K562 (cell line): ENCODE results near the gene SPIB. TPM values are rescaled to one million over a fixed set of nuclear protein-coding genes. Genes with fewer than 3 reads are reported as not detected.
A peak's percentile ranks its signal among the peaks of the same experiment; 100 is the strongest.

Experiments
- ATAC-seq: fragments of 200-7000 bp; cut with Tn5 transposase; 3 replicates; pipeline ENCODE4 v1.9.1; 2020; ENCODE audit warnings: moderate library complexity
- BruUV-seq: library from RNA; stranded (reverse); fragments of 400-500 nt; replicated peaks from 2 replicates; lab custom pipeline; 2021; lab: Mats Ljungman, UMichigan
- CTCF ChIA-PET: fragments of 300-600 bp; formaldehyde crosslinking; extraction: SDS; loops from one replicate; lab custom pipeline; 2021; ENCODE audit warnings: low intra/inter-chr PET ratio; lab: Yijun Ruan, JAX
- POLR2A ChIA-PET: fragments of 300-600, 350-650 bp; sonication (Branson Sonifier 250); formaldehyde crosslinking; extraction: SDS; loops from one replicate; lab custom pipeline; 2021; ENCODE audit warnings: antibody characterized with exemption, inconsistent platforms; lab: Yijun Ruan, JAX
- DNase-seq, 4 experiments: peaks; one replicate each; pipeline versions ENCODE4 v3.0.0 to v3.0.0-alpha.2; 2011 to 2018; ENCODE audit warnings: low spot score in 3 of 4, mixed read lengths in 3 of 4; ENCODE audit errors: extremely low read depth in 1 of 4
- FAIRE-seq: peaks from 2 replicates; lab custom pipeline; 2011; peaks lifted over from hg19 to GRCh38; lab: Jason Lieb, UNC
- H2AFZ ChIP-seq: 2 replicates; pipeline ENCODE4 v1.6.0; 2011; ENCODE audit warnings: low read depth, low read length, control low read depth, inconsistent platforms
- H3K27ac ChIP-seq: fragments of 200-600 bp; 3 replicates; pipeline ENCODE4 v1.8.0; 2011; ENCODE audit warnings: low read depth, mild to moderate bottlenecking, control low read depth, inconsistent platforms, low read length, moderate library complexity, mixed read lengths; ENCODE audit errors: extremely low read depth
- H3K27me3 ChIP-seq, 2 experiments: fragments of 300-600 bp in 1 of 2; 2 replicates in 1 of 2; 3 replicates in 1 of 2; pipeline versions ENCODE4 v1.6.0 to v1.8.0; 2011; ENCODE audit warnings: inconsistent platforms in 2 of 2, low read length in 2 of 2, mild to moderate bottlenecking in 1 of 2, mixed read lengths in 1 of 2, moderate library complexity in 1 of 2; ENCODE audit not compliant: control insufficient read depth in 2 of 2, insufficient read depth in 2 of 2
- H3K36me3 ChIP-seq: fragments of 300-600 bp; 3 replicates; pipeline ENCODE4 v1.8.0; 2011; ENCODE audit warnings: mild to moderate bottlenecking, low read length, inconsistent platforms; ENCODE audit not compliant: control insufficient read depth, insufficient read depth
- H3K4me1 ChIP-seq, 2 experiments: fragments of 200-600 bp in 1 of 2; replicated peaks in 1 of 2; 2 replicates in 1 of 2; 3 replicates in 1 of 2; pipeline versions ENCODE4 v1.5.1 to v1.8.0; 2011; ENCODE audit warnings: inconsistent platforms in 2 of 2, low read length in 2 of 2, mild to moderate bottlenecking in 1 of 2, mixed read lengths in 1 of 2, moderate library complexity in 1 of 2; ENCODE audit not compliant: control insufficient read depth in 2 of 2, insufficient read depth in 2 of 2
- H3K4me2 ChIP-seq: 2 replicates; pipeline ENCODE4 v1.6.1; 2011; ENCODE audit warnings: low read length, control low read depth, inconsistent platforms, mixed read lengths; ENCODE audit not compliant: insufficient read depth
- H3K4me3 ChIP-seq: fragments of 200-600 bp; sonication (generic), shearing (Covaris generic); 2 replicates; pipeline ENCODE4 v1.5.1; 2016; ENCODE audit warnings: control low read depth, inconsistent platforms
- H3K79me2 ChIP-seq: fragments of 200-600 bp; 3 replicates; pipeline ENCODE4 v1.8.0; 2011; ENCODE audit warnings: low read length, inconsistent platforms; ENCODE audit not compliant: control insufficient read depth, insufficient read depth
- H3K9ac ChIP-seq, 2 experiments: 2 replicates each; pipeline versions ENCODE4 v1.6.0 to v1.6.1; 2011; ENCODE audit warnings: low read depth in 2 of 2, low read length in 2 of 2, control low read depth in 1 of 2, inconsistent platforms in 1 of 2, mild to moderate bottlenecking in 1 of 2, mixed read lengths in 1 of 2; ENCODE audit not compliant: insufficient read depth in 1 of 2
- H3K9me1 ChIP-seq: one replicate; pipeline ENCODE4 v1.6.0; 2011; ENCODE audit warnings: inconsistent platforms, mild to moderate bottlenecking, low read length, moderate library complexity; ENCODE audit not compliant: control insufficient read depth, insufficient read depth
- H3K9me3 ChIP-seq: replicated peaks from 2 replicates; pipeline ENCODE4 v1.5.1; 2011; ENCODE audit warnings: low read depth, low read length, inconsistent platforms; ENCODE audit not compliant: control insufficient read depth, insufficient read depth
- H4K20me1 ChIP-seq: replicated peaks from 2 replicates; pipeline ENCODE4 v1.6.1; 2011; ENCODE audit warnings: low read length, inconsistent platforms, mixed read lengths; ENCODE audit not compliant: control insufficient read depth, insufficient read depth
- MAZ ChIP-seq, 2 experiments: fragments of 450-650 bp in 1 of 2; sonication (generic) in 1 of 2; formaldehyde crosslinking; IDR thresholded peaks in 1 of 2; conservative IDR thresholded peaks in 1 of 2; 2 replicates each; pipeline versions ENCODE4 v1.4.0 to v1.5.0; 2020; ENCODE audit warnings: mild to moderate bottlenecking in 1 of 2, missing genetic modification reagents in 1 of 2
- PHF20 ChIP-seq: fragments of 450-650 bp; IDR thresholded peaks from 2 replicates; pipeline ENCODE4 v1.6.1; 2018; ENCODE audit not compliant: partially characterized antibody
- POLR2G ChIP-seq: fragments of 200-400 bp; formaldehyde crosslinking; IDR thresholded peaks from 2 replicates; pipeline ENCODE4 v1.6.1; 2017; ENCODE audit warnings: low read depth, mild to moderate bottlenecking, antibody characterized with exemption, low read length, moderate library complexity
- RBFOX2 ChIP-seq: fragments of 200-400 bp; formaldehyde crosslinking; IDR thresholded peaks from 2 replicates; pipeline ENCODE4 v1.6.1; 2017; ENCODE audit warnings: low read depth, mild to moderate bottlenecking, low read length, moderate library complexity
- RBM22 ChIP-seq: fragments of 200-400 bp; formaldehyde crosslinking; IDR thresholded peaks from 2 replicates; pipeline ENCODE4 v1.6.1; 2018; ENCODE audit warnings: low read length, low read depth; ENCODE audit not compliant: poor library complexity, severe bottlenecking
- TSC22D4 ChIP-seq: fragments of 450-650 bp; IDR thresholded peaks from 2 replicates; pipeline ENCODE4 v1.6.1; 2016; ENCODE audit warnings: missing genetic modification characterization, missing biosample characterization, control low read depth
- XRCC3 ChIP-seq: fragments of 450-650 bp; IDR thresholded peaks from 2 replicates; pipeline ENCODE4 v1.6.1; 2017; ENCODE audit warnings: mild to moderate bottlenecking, moderate library complexity
- ZBTB7A ChIP-seq: IDR thresholded peaks from 2 replicates; pipeline ENCODE4 v1.6.1; 2011; ENCODE audit warnings: low read depth, mild to moderate bottlenecking, low read length, moderate library complexity, borderline replicate concordance; ENCODE audit not compliant: control insufficient read depth
- ZNF133 ChIP-seq: fragments of 250-450 bp; sonication (Bioruptor Pico); IDR thresholded peaks from 2 replicates; pipeline ENCODE4 v1.4.0; 2020; ENCODE audit warnings: mild to moderate bottlenecking
- WGBS: fragments of 100-300 bp; shearing (Covaris generic); methylation state at CpG from one replicate; pipeline ENCODE4 v1.1.6; 2016; ENCODE audit warnings: low coverage, mixed read lengths; ENCODE audit not compliant: insufficient coverage; ENCODE audit errors: missing lambda C conversion rate; 5-methylcytosine and 5-hydroxymethylcytosine counted together
- in situ Hi-C: fragments of 300-500 bp; cut with MboI; formaldehyde crosslinking; loops from 4 replicates; pipeline ENCODE4 v1.15.0; 2018; ENCODE audit warnings: inconsistent platforms, mixed read lengths
- intact Hi-C: fragments of 100-400 bp; cut with micrococcal nuclease; formaldehyde crosslinking; loops from 2 replicates; pipeline ENCODE4 v1.14.2; 2022
- polyA plus RNA-seq, 8 experiments: library from polyadenylated mRNA; depleted of rRNA in 4 of 8; stranded (reverse) in 5 of 8; unstranded in 3 of 8; fragments of >200 nt; fragmentation: Nextera tagmentation in 2 of 8; fragmentation: Illumina TruSeq in 1 of 8; extraction: Ambion mirVana in 2 of 8; extraction: Trizol in 1 of 8; gene quantifications; 2 replicates each; pipeline versions ENCODE4 v1.2.1 to v1.2.3, GENCODE V29; 2011 to 2014; ENCODE audit warnings: inconsistent platforms in 1 of 8, missing spikeins in 1 of 8
- total RNA-seq, 7 experiments: library from RNA; depleted of rRNA in 6 of 7; stranded (reverse); fragments of >200 nt in 6 of 7; fragmentation: Illumina TruSeq in 2 of 7; extraction: Trizol in 2 of 7; gene quantifications; 2 replicates each; pipeline versions ENCODE4 v1.2.1 to v1.2.3, GENCODE V29; 2011 to 2021; ENCODE audit warnings: low replicate concordance in 1 of 7
- TF ChIP-seq, protein P1 (sequence below), 3 experiments: fragments of 200-800 bp in 1 of 3; fragments of 250-450 bp in 1 of 3; fragments of 450-650 bp in 1 of 3; sonication (Bioruptor Pico) in 1 of 3; sonication (Bioruptor generic) in 1 of 3; formaldehyde crosslinking in 1 of 3; IDR thresholded peaks; 2 replicates each; pipeline versions ENCODE4 v1.6.1 to v1.8.0; 2016 to 2022; ENCODE audit warnings: mild to moderate bottlenecking in 2 of 3, missing genetic modification characterization in 2 of 3, missing compliant biosample characterization in 1 of 3, moderate library complexity in 1 of 3
- TF ChIP-seq, protein P2 (sequence below): fragments of 450-650 bp; formaldehyde crosslinking; IDR thresholded peaks from 2 replicates; pipeline ENCODE4 v1.4.0; 2020; ENCODE audit warnings: mild to moderate bottlenecking, mixed read lengths
- TF ChIP-seq, protein P3 (sequence below): sonication (generic); formaldehyde crosslinking; IDR thresholded peaks from 2 replicates; pipeline ENCODE4 v1.8.1; 2023; ENCODE audit warnings: mild to moderate bottlenecking, missing genetic modification reagents

SPIB gene
- total and polyA plus RNA-seq, 9 of the 15 experiments (the other 6 are each of a cell fraction or from before 2014, with no cell fraction given) = 0.06 to 1.0 (median 0.43) TPM; not detected in 1

DNA sequence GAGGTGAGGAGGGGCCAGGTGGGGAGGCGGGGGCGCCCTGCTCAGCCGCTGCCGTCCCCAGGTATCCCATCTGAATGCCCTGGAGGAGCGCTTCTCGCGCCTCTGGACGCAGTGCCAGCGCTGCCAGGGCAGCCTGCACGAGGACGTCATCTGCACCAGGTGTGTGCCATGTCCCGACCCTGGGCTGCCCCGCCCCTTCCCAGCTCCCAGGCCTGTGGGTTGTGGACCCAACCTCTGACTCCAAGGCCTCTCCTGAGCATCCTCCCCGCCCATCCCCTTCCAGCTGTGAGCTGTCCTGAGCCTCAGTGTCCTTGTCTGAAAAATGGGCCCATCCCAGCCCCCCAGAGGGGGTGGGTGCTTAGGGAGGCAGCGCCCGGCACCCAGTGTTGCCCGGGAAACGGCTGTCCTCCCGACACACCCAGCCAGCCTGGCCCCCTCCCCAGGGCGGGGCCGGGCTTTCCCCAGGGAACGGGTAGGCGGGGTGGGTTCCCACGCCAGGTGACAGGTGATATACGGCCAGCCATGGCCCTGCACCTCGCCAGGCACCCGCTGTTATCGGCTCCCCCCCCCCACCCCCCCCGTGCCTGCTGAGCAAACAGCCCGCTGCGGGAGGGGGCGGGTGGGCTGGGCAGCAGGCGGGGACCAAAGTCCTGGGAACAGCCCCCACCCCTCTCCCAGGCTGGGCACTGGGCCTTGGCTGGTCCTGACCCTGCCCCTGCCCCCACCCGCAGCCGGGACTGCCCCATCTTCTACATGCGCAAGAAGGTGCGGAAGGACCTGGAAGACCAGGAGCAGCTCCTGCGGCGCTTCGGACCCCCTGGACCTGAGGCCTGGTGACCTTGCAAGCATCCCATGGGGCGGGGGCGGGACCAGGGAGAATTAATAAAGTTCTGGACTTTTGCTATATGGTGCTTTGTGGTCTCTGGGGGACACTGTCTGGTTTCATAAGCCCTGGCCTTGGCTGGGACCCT is 1.3 kb upstream of the SPIB start:
- intact Hi-C loops (no loop called here), in situ Hi-C loops (no loop called here)
- Histone ChIP-seq H3K27me3 (no peaks in the 10 kb centered on the region), H3K36me3 (peaks cover 44% of the 10 kb centered on the region; the same call in 2 of the 3 replicates), H3K9ac (no peak overlapping the region; a peak in 1 of 4 replicates), H3K9me3 (no peaks in the 10 kb centered on the region), H3K4me2 (no peak overlapping the region), H3K4me1 (peaks cover 13 to 69% of the 10 kb centered on the region in 2 experiments), H3K79me2 (no peaks in the 10 kb centered on the region), H4K20me1 (no peaks in the 10 kb centered on the region), H2AFZ (no peak overlapping the region), H3K4me3 (no peak overlapping the region), H3K9me1 (no peaks in the 10 kb centered on the region), H3K27ac (no peak overlapping the region)
- CTCF ChIA-PET = no interaction called here
- ATAC-seq (no peak), FAIRE-seq (no peak), DNase-seq (no peak)
- POLR2A ChIA-PET = interaction anchor here (0.5 to 2.7 kb wide), 3 partner anchors 9 to 201 kb away, joined by 3 to 8 read pairs (median 3); partner anchors contain the start of gene POLD1
- no TSS peak for BruUV-seq
- 95% methylated on average over 11 of the region's 42 CpGs for WGBS
- no peak for TF ChIP-seq TSC22D4
- peak; percentile 5 for TF ChIP-seq RBM22
- no peak for TF ChIP-seq MAZ (CRISPR knock-in tag; conservative IDR thresholded peaks at IDR 0.05 in 1 of 2, IDR thresholded peaks at IDR 0.05 in 1 of 2)
- TF ChIP-seq, protein P1, sequence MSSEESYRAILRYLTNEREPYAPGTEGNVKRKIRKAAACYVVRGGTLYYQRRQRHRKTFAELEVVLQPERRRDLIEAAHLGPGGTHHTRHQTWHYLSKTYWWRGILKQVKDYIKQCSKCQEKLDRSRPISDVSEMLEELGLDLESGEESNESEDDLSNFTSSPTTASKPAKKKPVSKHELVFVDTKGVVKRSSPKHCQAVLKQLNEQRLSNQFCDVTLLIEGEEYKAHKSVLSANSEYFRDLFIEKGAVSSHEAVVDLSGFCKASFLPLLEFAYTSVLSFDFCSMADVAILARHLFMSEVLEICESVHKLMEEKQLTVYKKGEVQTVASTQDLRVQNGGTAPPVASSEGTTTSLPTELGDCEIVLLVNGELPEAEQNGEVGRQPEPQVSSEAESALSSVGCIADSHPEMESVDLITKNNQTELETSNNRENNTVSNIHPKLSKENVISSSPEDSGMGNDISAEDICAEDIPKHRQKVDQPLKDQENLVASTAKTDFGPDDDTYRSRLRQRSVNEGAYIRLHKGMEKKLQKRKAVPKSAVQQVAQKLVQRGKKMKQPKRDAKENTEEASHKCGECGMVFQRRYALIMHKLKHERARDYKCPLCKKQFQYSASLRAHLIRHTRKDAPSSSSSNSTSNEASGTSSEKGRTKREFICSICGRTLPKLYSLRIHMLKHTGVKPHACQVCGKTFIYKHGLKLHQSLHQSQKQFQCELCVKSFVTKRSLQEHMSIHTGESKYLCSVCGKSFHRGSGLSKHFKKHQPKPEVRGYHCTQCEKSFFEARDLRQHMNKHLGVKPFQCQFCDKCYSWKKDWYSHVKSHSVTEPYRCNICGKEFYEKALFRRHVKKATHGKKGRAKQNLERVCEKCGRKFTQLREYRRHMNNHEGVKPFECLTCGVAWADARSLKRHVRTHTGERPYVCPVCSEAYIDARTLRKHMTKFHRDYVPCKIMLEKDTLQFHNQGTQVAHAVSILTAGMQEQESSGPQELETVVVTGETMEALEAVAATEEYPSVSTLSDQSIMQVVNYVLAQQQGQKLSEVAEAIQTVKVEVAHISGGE (CRISPR knock-in tag; IDR thresholded peaks at IDR 0.05) = no peak
- TF ChIP-seq, protein P2, sequence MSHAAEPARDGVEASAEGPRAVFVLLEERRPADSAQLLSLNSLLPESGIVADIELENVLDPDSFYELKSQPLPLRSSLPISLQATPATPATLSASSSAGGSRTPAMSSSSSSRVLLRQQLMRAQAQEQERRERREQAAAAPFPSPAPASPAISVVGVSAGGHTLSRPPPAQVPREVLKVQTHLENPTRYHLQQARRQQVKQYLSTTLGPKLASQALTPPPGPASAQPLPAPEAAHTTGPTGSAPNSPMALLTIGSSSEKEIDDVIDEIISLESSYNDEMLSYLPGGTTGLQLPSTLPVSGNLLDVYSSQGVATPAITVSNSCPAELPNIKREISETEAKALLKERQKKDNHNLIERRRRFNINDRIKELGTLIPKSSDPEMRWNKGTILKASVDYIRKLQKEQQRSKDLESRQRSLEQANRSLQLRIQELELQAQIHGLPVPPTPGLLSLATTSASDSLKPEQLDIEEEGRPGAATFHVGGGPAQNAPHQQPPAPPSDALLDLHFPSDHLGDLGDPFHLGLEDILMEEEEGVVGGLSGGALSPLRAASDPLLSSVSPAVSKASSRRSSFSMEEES = no peak
- TF ChIP-seq RBFOX2 = 0 out of 2 replicates have a peak, but pooled peaks have one; percentile 27
- TF ChIP-seq POLR2G = peak; percentile 52; the same call in 1 of the 2 replicates
- TF ChIP-seq ZNF133 (CRISPR knock-in tag) = no peak
- no peak for TF ChIP-seq PHF20
- TF ChIP-seq XRCC3 = no peak
- TF ChIP-seq ZBTB7A = no peak
- TF ChIP-seq, protein P3, sequence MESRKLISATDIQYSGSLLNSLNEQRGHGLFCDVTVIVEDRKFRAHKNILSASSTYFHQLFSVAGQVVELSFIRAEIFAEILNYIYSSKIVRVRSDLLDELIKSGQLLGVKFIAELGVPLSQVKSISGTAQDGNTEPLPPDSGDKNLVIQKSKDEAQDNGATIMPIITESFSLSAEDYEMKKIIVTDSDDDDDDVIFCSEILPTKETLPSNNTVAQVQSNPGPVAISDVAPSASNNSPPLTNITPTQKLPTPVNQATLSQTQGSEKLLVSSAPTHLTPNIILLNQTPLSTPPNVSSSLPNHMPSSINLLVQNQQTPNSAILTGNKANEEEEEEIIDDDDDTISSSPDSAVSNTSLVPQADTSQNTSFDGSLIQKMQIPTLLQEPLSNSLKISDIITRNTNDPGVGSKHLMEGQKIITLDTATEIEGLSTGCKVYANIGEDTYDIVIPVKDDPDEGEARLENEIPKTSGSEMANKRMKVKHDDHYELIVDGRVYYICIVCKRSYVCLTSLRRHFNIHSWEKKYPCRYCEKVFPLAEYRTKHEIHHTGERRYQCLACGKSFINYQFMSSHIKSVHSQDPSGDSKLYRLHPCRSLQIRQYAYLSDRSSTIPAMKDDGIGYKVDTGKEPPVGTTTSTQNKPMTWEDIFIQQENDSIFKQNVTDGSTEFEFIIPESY (CRISPR knock-in tag) = peak; percentile 29; the same call in 1 of the 2 replicates
